Upper lobe of left lung (tissue), 4 donors: ENCODE measurements around the gene AMHR2.

Experiments
- EP300 ChIP-seq, 4 donors: sonication (generic); formaldehyde crosslinking; IDR thresholded peaks; one replicate each; pipeline ENCODE4 v1.5.1; 2017; ENCODE audit warnings: antibody characterized with exemption in 4 of 4, control low read depth in 2 of 4
- POLR2A ChIP-seq, 4 donors: fragments of 450-650 bp; IDR thresholded peaks; one replicate each; pipeline ENCODE4 v1.5.1; 2016 to 2017; ENCODE audit warnings: antibody characterized with exemption in 4 of 4, mild to moderate bottlenecking in 2 of 4
- POLR2AphosphoS5 ChIP-seq, 2 donors: sonication (generic); formaldehyde crosslinking; IDR thresholded peaks; one replicate each; pipeline ENCODE4 v1.5.1; 2017; ENCODE audit warnings: antibody characterized with exemption in 2 of 2
- TF ChIP-seq, protein P1 (sequence below), 6 experiments: fragments of 450-650 bp in 4 of 6; fragments of 200-600 bp in 2 of 6; sonication (generic) in 2 of 6; IDR thresholded peaks; one replicate each; pipeline ENCODE4 v1.5.1; 2016 to 2019; ENCODE audit warnings: antibody characterized with exemption in 6 of 6

DNA sequence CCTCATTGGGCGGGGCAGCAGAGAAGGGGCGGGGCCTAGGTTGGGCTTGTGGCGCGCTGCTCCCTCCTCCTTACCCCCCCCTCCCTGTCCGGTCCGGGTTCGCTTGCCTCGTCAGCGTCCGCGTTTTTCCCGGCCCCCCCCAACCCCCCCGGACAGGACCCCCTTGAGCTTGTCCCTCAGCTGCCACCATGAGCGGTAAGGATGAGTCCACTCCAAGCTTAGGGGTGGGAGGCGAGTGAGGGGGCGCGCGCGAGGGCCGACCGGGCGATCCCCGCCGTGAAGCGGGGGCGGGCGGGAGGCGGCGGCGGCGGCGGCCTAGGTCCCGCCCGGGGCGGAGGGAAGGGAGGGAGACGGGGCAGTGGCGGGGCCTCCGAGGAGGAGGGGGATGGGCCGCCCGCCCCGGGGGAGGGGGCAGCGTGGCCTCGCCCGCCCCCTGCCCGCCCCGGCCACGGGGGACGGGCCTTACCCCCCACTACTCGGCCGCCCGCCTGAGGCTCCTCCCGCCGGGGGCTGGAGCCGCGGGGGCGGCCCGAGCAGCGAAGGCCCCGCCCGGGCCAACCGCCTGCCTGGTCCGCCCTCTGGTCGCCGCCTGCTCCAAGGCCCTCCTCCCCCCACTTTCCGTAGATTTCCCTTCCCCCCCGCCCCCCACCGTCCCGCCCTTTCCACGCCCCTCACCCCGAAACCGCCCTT lies 43.4 kb upstream of the AMHR2 start, which contains the start of gene SP1:
- TF ChIP-seq, protein P1, sequence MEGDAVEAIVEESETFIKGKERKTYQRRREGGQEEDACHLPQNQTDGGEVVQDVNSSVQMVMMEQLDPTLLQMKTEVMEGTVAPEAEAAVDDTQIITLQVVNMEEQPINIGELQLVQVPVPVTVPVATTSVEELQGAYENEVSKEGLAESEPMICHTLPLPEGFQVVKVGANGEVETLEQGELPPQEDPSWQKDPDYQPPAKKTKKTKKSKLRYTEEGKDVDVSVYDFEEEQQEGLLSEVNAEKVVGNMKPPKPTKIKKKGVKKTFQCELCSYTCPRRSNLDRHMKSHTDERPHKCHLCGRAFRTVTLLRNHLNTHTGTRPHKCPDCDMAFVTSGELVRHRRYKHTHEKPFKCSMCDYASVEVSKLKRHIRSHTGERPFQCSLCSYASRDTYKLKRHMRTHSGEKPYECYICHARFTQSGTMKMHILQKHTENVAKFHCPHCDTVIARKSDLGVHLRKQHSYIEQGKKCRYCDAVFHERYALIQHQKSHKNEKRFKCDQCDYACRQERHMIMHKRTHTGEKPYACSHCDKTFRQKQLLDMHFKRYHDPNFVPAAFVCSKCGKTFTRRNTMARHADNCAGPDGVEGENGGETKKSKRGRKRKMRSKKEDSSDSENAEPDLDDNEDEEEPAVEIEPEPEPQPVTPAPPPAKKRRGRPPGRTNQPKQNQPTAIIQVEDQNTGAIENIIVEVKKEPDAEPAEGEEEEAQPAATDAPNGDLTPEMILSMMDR (IDR thresholded peaks at IDR 0.05): peak in 2 of 6 experiments; percentile 3 to 10
- TF ChIP-seq POLR2A (IDR thresholded peaks at IDR 0.05) (peak in 1 of 4 donors; percentile 62), POLR2AphosphoS5 (IDR thresholded peaks at IDR 0.05) (peak; percentile 7 to 46), EP300 (IDR thresholded peaks at IDR 0.05) (no peak)
